GM19395 (cell line): ENCODE data around the gene CNNM2.
"Not testable (repeated sequence)": the region's sequence is repeated elsewhere in the genome, so short reads cannot be mapped to it uniquely, and the experiment has no call there.

Experiments used
- ATAC-seq: cut with Tn5 transposase; IDR thresholded peaks from one replicate; pipeline ENCODE4 v1.9.1; 2021; ENCODE audit warnings: mild to moderate bottlenecking, moderate library complexity; ENCODE audit not compliant: unreplicated experiment

The CNNM2 gene

GRCh38 chr10:102923601-102924000 is 5.5 kb downstream of the CNNM2 start:
- ATAC-seq, result no peak

DNA sequence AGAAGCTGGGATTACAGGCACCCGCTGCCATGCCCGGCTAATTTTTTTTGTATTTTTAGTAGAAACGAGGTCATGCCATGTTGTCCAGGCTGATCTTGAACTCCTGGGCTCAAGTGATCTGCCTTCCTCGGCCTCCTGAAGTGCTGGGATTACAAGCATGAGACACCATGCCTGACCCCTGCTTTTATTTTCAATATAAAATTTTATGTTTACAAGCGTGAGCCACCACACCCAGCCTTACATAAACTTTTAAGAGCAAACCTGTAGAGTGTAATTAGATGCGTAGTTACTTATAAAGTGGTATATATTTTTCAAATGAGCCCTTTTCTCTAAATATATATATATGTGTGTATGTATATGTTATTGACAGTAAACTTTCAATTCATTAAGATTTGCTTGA is 8.7 kb downstream of the CNNM2 start:
- ATAC-seq, result no peak

DNA sequence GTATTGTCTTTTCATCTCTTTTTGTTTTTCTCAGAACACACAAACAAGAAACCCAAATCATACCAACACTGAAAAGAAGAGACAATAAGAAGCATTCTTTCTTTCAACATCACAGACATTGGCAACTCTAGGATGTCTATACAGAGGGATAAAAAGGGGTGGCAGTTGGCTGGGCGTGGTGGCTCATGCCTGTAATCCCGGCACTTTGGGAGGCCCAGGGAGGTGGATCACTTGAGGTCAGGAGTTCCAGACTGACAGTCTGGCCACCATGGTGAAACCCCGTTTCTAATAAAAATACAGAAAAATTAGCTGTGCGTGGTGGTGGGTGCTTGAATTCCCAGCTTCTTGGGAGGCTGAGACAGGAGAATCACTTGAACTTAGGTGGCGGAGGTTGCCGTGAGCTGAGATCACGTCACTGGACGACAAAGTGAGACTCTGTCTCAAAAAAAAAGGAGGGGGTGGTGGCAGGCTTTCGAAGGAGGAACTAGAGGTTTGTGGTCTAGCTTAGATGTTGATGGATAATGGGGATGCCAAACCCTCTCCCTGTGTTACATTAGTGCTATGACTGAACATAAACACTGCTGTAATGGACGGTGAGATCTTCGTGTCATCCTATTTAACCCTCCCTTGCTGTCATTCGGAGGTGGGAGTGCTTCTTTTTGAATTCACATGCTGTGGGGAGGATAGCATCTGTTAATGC is 9.4 kb downstream of the CNNM2 start:
- ATAC-seq, result no peak

GRCh38 chr10:102928442-102928841 is 10.3 kb downstream of the CNNM2 start:
- not testable (repeated sequence) for ATAC-seq

GRCh38 chr10:102930720-102931119 is 12.6 kb downstream of the CNNM2 start:
- ATAC-seq, result no peak

DNA sequence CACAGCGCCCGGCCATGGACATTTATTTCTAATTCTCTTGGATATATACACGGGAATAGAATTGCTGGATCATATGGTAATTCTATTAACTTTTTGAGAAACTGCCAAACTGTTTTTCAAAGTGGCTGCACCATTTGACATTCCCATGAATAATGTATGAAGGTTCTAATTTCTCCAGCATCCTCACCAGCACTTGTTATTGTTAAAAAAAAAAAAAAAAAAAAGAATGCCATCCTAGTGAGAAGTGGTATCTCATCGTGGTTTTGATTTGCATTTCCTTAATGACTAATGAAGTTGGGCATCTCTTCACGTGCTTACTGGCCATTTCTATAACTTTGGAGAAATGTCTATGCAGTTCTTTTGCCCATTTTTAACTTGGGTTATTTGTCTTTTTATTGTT is 13.5 kb downstream of the CNNM2 start:
- ATAC-seq, result no peak

DNA sequence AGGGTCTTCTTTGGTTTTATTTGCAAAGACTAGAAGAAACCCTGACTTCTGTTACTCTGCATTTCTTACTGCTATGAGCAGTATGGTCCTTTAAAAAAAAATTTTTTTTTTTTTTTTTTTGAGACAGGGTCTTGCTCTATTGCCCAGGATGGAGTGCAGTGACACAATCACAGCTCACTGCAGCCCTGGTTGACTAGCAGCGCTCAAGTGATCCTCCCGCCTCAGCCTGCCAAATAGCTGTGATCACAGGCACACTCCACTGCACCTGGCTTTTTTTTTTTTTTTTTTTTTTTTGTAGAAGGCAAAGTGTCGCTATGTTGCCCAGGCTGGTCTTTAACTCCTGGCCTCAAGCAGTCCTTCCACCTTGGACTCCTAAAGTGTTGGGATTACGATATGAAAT is 17.4 kb downstream of the CNNM2 start:
- ATAC-seq, result no peak

DNA sequence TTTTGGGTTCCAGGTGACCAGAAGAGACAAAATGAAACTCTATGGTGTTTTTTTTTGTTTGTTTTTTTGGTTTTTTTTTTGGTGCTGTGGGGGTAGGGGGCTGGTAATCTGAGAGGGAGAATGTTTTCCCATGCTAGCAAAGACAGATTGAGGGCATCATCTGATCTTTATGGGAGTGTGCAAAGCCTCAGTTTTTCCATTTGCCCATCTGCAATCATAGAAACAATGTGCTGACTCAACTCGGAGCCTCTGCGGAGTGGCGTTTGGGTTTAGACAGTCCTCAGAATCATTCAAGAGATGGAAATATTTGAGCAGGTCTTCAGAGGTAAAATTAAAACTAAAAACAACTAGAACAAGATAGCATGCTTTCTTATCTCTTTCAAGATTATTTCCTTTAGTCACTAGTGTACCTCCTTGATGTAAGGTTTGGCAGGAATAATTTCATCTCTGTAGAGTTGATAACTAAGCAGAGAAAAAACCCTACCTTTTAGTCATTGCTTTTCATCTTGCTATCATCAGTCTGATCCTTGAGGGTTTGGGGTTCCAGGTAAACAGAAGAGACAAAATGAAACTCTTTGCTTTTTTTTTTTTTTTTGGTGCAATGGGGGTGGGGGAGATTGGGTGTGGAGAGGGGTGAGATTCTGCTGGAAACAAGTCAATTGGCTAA is 18.0 kb downstream of the CNNM2 start:
- ATAC-seq, result no peak

GRCh38 chr10:102941401-102941800 is 23.3 kb downstream of the CNNM2 start:
- ATAC-seq, result no peak

GRCh38 chr10:102945449-102945848 is 27.4 kb downstream of the CNNM2 start:
- ATAC-seq, result no peak

- no peak for ATAC-seq
Observed at GRCh38 chr10:102945962-102946361, 27.9 kb downstream of the CNNM2 start.

- ATAC-seq, result no peak
Observed at GRCh38 chr10:102946992-102947391, 28.9 kb downstream of the CNNM2 start.

- ATAC-seq, result no peak
Observed at GRCh38 chr10:102948176-102948575, 30.1 kb downstream of the CNNM2 start.

DNA sequence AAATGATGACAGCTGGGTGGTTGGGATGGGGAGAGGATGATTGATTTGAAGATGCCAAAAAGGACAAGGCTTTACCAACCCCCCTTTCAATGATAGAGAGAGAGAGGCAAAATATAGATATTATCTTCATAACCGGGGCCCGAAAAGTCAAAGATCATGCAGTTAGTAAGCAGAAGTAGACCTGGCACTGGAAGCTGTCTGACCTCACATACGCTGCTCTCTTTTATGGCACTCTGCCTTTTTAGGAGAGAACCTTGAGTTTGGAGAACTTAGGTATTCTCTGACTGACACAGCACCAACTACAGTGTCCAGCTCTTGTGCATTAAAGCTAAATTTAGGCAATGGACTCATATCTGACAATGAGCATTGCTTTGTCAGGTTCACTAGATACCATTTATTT is 30.7 kb downstream of the CNNM2 start:
- no peak for ATAC-seq

DNA sequence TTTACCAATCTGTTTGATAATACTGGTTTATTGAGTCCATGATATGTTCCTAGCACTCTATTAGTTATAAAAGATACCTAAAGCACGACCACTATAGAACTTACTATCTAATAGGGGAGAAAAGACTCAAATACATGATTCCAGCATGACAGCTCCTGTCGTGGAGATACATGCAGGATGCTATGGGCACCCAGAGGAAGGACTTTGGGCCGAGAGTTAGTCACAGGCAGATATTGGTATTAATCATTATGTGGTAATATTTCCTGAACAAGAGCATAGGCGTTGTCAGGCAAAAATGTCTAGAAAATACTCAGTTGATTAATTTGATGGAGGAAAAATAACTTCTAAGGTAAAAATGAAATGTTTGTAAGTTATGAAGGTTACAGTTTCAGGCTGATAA is 31.8 kb downstream of the CNNM2 start:
- ATAC-seq, result no peak

DNA sequence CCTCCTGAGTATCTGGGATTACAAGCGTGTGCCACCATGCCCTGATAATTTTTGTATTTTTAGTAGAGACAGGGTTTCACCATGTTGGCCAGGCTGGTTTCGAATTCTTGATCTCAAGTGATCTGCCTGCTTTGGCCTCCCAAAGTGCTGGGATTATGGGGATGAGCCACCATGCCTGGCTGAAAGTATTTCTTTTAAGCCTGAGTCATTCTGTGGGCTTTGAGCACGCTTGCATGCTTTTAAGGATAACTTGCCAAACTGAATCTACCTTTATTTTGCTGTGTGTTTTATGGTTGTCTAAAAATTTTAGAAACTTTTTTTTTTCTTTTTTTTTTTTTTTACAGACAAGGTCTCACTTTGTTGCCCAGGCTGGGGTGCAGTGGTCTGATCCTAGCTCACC is 33.2 kb downstream of the CNNM2 start:
- no peak for ATAC-seq

DNA sequence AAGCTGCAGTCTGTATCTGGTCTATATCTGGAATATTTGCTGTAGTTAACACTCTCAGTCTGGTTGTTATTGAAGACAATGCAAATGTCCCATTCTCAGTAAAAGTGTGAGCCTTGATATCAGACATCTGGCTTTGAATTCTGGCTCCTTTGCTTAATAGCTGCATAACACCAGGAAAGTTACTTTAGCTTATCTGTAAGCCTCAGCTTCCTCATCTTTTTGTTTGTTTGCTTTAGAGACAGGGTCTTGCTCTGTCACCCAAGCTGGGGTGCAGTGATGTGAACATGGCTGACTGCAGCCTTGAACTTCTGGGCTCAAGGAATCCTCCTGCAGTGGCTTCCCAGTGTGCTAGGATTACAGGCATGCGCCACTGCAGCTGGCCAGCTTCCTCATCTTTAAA is 41.3 kb downstream of the CNNM2 start:
- no peak for ATAC-seq

GRCh38 chr10:102960157-102960556 is 42.1 kb downstream of the CNNM2 start:
- ATAC-seq, result no peak

DNA sequence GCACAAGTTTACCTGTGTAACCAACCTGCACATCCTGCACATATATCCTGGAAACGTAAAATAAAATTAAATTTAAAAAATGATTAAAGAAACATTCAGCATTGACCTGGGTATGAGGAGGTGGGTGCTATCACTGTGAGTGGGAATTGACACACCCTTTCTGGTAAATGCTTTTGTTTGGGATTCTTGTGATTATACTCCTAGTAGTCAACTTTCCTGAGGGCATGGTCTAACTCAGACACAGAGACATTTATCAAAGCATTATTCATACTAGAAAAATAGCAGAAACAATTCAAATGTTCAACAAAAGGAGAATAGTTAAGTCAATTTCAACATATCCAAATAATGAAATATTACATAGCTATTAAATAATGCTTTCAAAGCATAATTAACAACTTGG is 44.2 kb downstream of the CNNM2 start:
- ATAC-seq, result no peak

DNA sequence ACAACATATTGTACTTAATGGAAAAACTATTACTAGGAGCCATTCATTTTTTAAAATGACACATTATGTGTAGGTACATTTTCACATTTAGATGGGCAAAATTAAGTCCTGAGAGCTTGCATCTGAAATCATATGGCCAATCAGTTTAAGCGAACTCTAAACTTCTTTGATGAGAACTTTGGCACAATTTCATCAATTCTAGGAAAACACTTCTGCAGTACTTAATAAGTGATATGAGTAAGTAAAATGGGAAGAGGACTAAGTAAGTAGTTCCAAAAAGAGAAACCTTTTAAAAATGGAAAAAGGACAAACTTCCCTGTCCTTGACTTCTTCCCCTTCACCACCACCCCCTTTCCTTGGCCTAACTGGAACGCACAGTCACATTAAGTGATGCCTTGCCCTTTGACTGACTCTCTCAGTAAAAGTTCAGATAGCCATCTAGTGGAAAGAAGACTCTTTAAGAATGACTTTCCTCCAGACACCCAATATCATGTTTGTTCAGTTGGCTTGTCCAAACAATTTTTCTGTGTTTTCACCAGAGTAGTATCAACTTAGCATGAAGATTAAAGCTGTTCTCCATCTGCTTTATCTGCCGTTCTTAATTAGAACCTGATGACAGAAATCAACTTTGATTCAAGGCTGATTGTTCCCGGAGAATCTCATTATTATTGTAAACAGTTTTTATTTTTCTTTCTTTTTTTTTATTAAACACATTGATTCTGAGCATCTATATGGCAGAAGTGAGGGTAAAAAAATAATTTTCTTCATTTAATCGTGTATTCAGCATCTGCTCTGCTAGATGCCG is 45.1 kb downstream of the CNNM2 start:
- no peak for ATAC-seq

- ATAC-seq, result no peak
Observed at GRCh38 chr10:102963756-102964025, 45.6 kb downstream of the CNNM2 start.

DNA sequence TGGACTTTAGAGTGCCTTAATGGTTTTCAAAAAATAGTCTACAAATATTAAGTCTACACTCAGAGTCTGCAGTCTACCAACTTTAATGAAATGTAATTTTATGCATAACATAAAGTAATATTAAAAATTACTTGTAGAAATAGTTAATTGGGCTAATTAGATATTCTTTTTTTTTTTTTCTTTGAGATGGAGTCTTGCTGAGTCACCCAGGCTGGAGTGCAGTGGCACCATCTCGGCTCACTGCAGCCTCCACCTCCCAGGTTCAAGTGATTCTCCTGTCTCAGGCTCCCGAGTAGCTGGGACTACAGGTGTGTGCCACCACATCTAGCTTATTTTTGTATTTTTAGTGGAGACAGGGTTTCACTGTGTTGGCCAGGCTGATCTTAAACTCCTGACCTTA is 46.0 kb downstream of the CNNM2 start:
- ATAC-seq, result not testable (repeated sequence)
